HepG2 (cell line): Measurements from ENCODE around the gene PIEZO1. TPM values are rescaled to one million over a fixed set of nuclear protein-coding genes. Genes with fewer than 3 reads are reported as not detected.

ENCODE experiments used
- AGO2 ChIP-seq: fragments of 200-400 bp; formaldehyde crosslinking; optimal IDR thresholded peaks from 2 replicates; pipeline ENCODE3; 2017; ENCODE audit warnings: mild to moderate bottlenecking, low read depth, low read length, moderate library complexity
- DR1 ChIP-seq: sonication (generic); formaldehyde crosslinking; IDR thresholded peaks from 2 replicates; pipeline ENCODE4 v1.8.0; 2021; ENCODE audit warnings: mild to moderate bottlenecking, missing genetic modification reagents, inconsistent platforms
- HNF1A ChIP-seq, 2 experiments: sonication (generic) in 1 of 2; formaldehyde crosslinking in 1 of 2; IDR thresholded peaks; 2 replicates each; pipeline versions ENCODE4 v1.4.0 to v1.6.1; 2016 to 2020; ENCODE audit warnings: borderline replicate concordance in 1 of 2, low read depth in 1 of 2, mild to moderate bottlenecking in 1 of 2, missing genetic modification reagents in 1 of 2
- MTA1 ChIP-seq: sonication (generic); formaldehyde crosslinking; IDR thresholded peaks from 2 replicates; pipeline ENCODE4 v1.4.0; 2020; ENCODE audit warnings: missing genetic modification reagents, mild to moderate bottlenecking, borderline replicate concordance
- RBM39 ChIP-seq: fragments of 200-400 bp; formaldehyde crosslinking; IDR thresholded peaks from one replicate; pipeline ENCODE4 v1.6.1; 2018; ENCODE audit warnings: antibody characterized with exemption, mild to moderate bottlenecking, low read depth, low read length; ENCODE audit not compliant: poor library complexity, severe bottlenecking
- SAFB2 ChIP-seq: sonication (generic); formaldehyde crosslinking; IDR thresholded peaks from 2 replicates; pipeline ENCODE4 v1.5.1; 2020; ENCODE audit warnings: missing genetic modification reagents, low read depth, mild to moderate bottlenecking, borderline replicate concordance
- SATB2 ChIP-seq: sonication (generic); formaldehyde crosslinking; IDR thresholded peaks from 2 replicates; pipeline ENCODE4 v1.5.0; 2020; ENCODE audit warnings: missing genetic modification reagents
- SNAI1 ChIP-seq: sonication (generic); formaldehyde crosslinking; IDR thresholded peaks from 2 replicates; pipeline ENCODE4 v1.5.0; 2020; ENCODE audit warnings: mild to moderate bottlenecking, missing genetic modification reagents, borderline replicate concordance
- TAF1 ChIP-seq: sonication (generic); formaldehyde crosslinking; IDR thresholded peaks from 2 replicates; pipeline ENCODE4 v1.4.0; 2020; ENCODE audit warnings: missing genetic modification reagents
- TFE3 ChIP-seq: IDR thresholded peaks from 2 replicates; pipeline ENCODE4 v1.6.1; 2016
- ZIK1 ChIP-seq: sonication (generic); formaldehyde crosslinking; IDR thresholded peaks from 2 replicates; pipeline ENCODE4 v1.5.0; 2020; ENCODE audit warnings: mild to moderate bottlenecking, low read depth, missing genetic modification reagents, borderline replicate concordance
- ZNF460 ChIP-seq: sonication (generic); formaldehyde crosslinking; IDR thresholded peaks from 2 replicates; pipeline ENCODE4 v1.5.1; 2020; ENCODE audit warnings: missing genetic modification reagents, mild to moderate bottlenecking, borderline replicate concordance
- ZNF772 ChIP-seq: sonication (generic); formaldehyde crosslinking; IDR thresholded peaks from 2 replicates; pipeline ENCODE4 v1.5.0; 2020; ENCODE audit warnings: mild to moderate bottlenecking, missing genetic modification reagents
- ZNF776 ChIP-seq: sonication (generic); formaldehyde crosslinking; IDR thresholded peaks from 2 replicates; pipeline ENCODE4 v1.4.0; 2020; ENCODE audit warnings: mild to moderate bottlenecking, missing genetic modification reagents
- ZSCAN21 ChIP-seq: sonication (generic); formaldehyde crosslinking; IDR thresholded peaks from 2 replicates; pipeline ENCODE4 v1.8.0; 2022; ENCODE audit warnings: mild to moderate bottlenecking, missing genetic modification reagents, moderate library complexity, borderline replicate concordance
- polyA plus RNA-seq, 8 experiments: library from polyadenylated mRNA; depleted of rRNA in 3 of 8; stranded (reverse) in 7 of 8; unstranded in 1 of 8; fragments of >200 nt; fragmentation: Illumina TruSeq in 4 of 8; extraction: Trizol in 4 of 8; gene quantifications; 2 replicates each; pipeline versions ENCODE4 v1.2.1 to v1.2.3, GENCODE V29; 2011 to 2016; ENCODE audit warnings: low read depth in 4 of 8, missing spikeins in 1 of 8, mixed read lengths in 1 of 8; ENCODE audit not compliant: insufficient read depth in 1 of 8
- total RNA-seq, 5 experiments: library from RNA; depleted of rRNA; stranded (reverse); fragments of >200 nt; fragmentation: Illumina TruSeq; extraction: Trizol; gene quantifications; 2 replicates each; pipeline ENCODE4 v1.2.3, GENCODE V29; 2016; ENCODE audit warnings: low read depth in 1 of 5
- TF ChIP-seq, protein P1 (sequence below): sonication (generic); formaldehyde crosslinking; IDR thresholded peaks from 2 replicates; pipeline ENCODE4 v1.4.0; 2020; ENCODE audit warnings: mild to moderate bottlenecking, missing genetic modification reagents
- TF ChIP-seq, protein P2 (sequence below): sonication (generic); formaldehyde crosslinking; IDR thresholded peaks from 2 replicates; pipeline ENCODE4 v1.8.0; 2022; ENCODE audit warnings: mild to moderate bottlenecking, missing genetic modification reagents, moderate library complexity

The PIEZO1 gene
- total and polyA plus RNA-seq, 2 of the 13 experiments (the other 11 are each of a cell fraction or from before 2014, with no cell fraction given), result 67.9 to 85.0 TPM

- TF ChIP-seq MTA1 (CRISPR knock-in tag) (peak; percentile 41; the same call in 1 of the 2 replicates), ZNF776 (CRISPR knock-in tag) (peak; percentile 67; the same call in 1 of the 2 replicates), AGO2 (peak; percentile 60), RBM39 (no peak), ZNF772 (no peak), HNF1A (IDR thresholded peaks at IDR 0.05; ENCODE audit: low read depth) (no peak), HNF1A (CRISPR knock-in tag; IDR thresholded peaks at IDR 0.05; ENCODE audit: borderline replicate concordance) (peak; percentile 48; the same call in 1 of the 2 replicates), ZIK1 (0 out of 2 replicates have a peak, but pooled peaks have one; percentile 14), SAFB2 (no peak), TAF1 (no peak), ZNF460 (CRISPR knock-in tag) (no peak), DR1 (0 out of 2 replicates have a peak, but pooled peaks have one; percentile 39), SATB2 (CRISPR knock-in tag) (0 out of 2 replicates have a peak, but pooled peaks have one; percentile 34), SNAI1 (0 out of 2 replicates have a peak, but pooled peaks have one; percentile 72), ZSCAN21 (peak; percentile 35; the same call in 1 of the 2 replicates), TFE3 (CRISPR knock-in tag) (no peak)
- TF ChIP-seq, protein P1, sequence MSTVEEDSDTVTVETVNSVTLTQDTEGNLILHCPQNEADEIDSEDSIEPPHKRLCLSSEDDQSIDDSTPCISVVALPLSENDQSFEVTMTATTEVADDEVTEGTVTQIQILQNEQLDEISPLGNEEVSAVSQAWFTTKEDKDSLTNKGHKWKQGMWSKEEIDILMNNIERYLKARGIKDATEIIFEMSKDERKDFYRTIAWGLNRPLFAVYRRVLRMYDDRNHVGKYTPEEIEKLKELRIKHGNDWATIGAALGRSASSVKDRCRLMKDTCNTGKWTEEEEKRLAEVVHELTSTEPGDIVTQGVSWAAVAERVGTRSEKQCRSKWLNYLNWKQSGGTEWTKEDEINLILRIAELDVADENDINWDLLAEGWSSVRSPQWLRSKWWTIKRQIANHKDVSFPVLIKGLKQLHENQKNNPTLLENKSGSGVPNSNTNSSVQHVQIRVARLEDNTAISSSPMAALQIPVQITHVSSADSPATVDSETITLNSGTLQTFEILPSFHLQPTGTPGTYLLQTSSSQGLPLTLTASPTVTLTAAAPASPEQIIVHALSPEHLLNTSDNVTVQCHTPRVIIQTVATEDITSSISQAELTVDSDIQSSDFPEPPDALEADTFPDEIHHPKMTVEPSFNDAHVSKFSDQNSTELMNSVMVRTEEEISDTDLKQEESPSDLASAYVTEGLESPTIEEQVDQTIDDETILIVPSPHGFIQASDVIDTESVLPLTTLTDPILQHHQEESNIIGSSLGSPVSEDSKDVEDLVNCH, result 0 out of 2 replicates have a peak, but pooled peaks have one; percentile 27
- TF ChIP-seq, protein P2, sequence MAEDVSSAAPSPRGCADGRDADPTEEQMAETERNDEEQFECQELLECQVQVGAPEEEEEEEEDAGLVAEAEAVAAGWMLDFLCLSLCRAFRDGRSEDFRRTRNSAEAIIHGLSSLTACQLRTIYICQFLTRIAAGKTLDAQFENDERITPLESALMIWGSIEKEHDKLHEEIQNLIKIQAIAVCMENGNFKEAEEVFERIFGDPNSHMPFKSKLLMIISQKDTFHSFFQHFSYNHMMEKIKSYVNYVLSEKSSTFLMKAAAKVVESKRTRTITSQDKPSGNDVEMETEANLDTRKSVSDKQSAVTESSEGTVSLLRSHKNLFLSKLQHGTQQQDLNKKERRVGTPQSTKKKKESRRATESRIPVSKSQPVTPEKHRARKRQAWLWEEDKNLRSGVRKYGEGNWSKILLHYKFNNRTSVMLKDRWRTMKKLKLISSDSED (CRISPR knock-in tag), result no peak
Measured at GRCh38 chr16:88759976-88760350, 25.1 kb downstream of the PIEZO1 start (continued).
